Activated CD8-positive, alpha-beta memory T cell treated with anti-CD3 and anti-CD28 coated beads for 24 hours (primary cell): ENCODE measurements around the gene CYP39A1.
"Not testable (repeated sequence)": the region's sequence is repeated elsewhere in the genome, so short reads cannot be mapped to it uniquely, and the experiment has no call there.

Experiments
- DNase-seq: peaks from one replicate; pipeline ENCODE4 v3.0.0-alpha.2; 2020

Gene CYP39A1

GRCh38 chr6:46648869-46649492, 3.6 kb downstream of the CYP39A1 start:
- no peak for DNase-seq

- DNase-seq, result not testable (repeated sequence)
Observed at GRCh38 chr6:46648108-46648507, 4.5 kb downstream of the CYP39A1 start.

DNA sequence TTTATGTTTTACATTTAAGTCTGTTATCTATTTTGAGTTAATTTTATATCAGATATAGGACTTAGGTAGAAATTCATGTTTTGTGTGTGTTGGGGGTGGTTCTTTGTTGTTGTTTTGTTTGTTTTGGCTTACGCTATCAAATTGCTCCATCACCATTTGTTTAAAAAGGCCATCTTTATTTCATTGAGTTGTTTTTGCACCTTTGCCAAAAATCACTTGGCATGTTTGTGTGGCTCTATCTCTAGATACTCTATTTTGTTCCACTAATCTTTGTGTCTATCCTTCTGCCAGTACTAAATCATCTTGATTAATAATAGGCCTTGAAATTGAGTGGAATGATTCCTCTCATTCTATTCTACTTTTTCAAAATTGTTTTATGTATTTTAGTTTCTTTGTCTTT, 7.4 kb downstream of the CYP39A1 start:
- DNase-seq, result no peak

DNA sequence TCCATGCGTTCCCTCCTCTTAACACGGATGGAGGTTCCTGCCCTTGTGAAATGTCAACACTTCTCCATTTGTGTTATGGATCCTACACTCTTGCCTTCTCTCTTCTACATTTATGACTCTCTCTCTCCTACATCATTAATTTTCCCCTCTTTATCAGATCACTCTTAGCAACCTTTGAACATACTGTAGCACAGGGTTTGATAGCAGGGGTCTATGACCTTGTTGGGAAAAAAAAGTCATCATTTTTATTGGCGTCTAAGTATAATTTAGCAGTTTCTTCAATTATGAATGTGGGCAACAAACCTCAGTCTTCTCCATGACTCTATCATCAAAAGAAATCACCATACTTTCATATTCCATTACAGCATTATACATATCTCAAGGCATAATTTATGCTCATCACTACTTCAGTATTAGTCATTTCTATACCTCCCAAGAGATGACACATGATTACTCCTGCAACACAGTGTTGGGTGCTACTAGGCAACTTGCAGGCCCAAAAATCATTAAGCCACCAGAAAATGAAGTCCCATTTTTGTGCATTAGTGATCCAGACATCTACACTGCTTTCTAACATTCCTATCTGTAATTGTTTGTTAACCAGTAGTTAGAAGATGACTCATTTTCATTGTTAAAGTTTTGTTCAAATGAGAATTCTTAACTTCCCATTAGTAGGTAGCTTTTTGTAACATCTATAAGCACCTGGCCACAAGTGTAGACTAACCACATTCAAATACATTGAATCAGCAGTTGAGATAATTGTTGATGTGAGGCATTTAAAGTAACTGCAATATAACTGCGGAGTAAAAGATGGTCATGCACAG, 9.5 kb downstream of the CYP39A1 start:
- no peak for DNase-seq

DNA sequence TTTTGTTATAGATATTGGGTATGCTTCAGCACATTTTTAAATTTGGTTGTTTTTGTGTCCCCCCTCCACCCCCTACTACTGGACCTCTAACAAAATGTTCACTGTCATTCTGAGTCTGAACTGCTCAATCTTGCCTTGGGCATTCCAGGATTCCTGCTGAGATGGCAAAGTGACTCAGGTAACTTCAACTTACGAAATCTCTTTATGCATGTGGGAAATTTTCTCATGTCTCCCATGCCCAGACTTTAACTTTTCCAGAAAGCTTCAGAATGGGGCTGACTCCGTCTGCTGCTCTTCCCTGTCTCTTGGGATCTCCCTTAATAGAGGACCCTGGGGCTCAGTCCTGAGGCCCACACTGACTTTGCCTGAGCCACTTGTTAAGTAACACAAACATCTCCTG, 14.0 kb downstream of the CYP39A1 start:
- DNase-seq, result no peak

GRCh38 chr6:46637933-46638332, 14.7 kb downstream of the CYP39A1 start:
- DNase-seq, result no peak

DNA sequence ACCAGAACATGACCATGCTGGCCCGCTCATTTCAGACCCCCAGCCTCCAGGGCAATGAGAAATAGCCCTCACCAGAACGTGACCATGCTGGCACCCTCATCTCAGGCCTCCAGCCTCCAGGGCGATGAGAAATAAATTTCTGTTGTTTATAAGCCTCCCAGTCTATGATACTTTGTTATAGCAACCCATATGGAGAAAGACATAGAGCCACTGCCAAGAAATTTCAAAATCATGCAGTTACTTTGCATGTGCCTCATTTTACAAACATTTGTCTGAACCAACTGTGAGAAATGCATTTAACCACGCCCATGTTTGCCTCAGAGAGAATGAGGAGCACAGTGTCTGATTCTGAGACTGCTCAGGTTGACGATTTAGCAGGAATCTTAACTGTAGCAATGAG, 15.5 kb downstream of the CYP39A1 start:
- DNase-seq, result no peak

- DNase-seq, result no peak
Observed at GRCh38 chr6:46635462-46635861, 17.2 kb downstream of the CYP39A1 start.

- no peak for DNase-seq
Observed at GRCh38 chr6:46632053-46632452, 20.6 kb downstream of the CYP39A1 start.

GRCh38 chr6:46629691-46630090, 22.9 kb downstream of the CYP39A1 start:
- no peak for DNase-seq

DNA sequence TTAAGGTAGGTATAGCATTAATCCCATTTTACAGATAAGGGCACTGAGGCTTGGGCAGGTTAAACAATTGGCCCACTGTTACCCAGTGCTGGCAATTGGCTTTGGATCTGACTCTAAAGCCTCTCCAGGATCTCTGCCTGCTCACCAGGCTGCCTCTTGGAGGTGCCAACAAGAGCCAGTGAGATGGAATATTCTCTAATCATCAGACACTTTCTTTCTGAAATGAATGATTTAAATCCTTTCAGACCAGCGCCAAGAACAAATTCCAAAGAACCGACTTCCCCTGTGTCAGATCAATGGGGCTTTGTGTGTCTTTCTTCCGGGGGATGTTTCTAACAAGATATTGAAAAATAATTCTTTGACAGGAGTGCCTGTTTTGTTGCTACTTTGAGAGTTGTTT, 23.6 kb downstream of the CYP39A1 start:
- DNase-seq, result no peak

GRCh38 chr6:46628498-46628897, 24.1 kb downstream of the CYP39A1 start:
- no peak for DNase-seq

DNA sequence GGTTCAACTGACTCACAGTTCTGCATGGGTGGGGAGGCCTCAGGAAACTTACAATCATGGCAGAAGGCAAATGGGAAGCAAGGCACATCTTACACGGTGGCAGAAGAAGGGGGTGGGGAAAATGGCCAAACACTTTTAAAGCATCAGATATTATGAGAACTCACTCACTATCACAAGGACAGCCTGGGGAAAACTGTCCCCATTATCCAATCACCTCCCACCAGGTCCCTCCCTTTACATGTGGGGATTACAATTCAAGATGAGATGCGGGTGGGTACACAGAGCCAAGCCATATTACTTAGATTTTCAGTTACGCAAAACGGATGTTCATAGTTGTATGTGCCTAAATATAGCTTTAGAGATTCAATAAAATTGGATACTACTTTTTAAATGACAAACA, 25.6 kb downstream of the CYP39A1 start:
- no peak for DNase-seq

DNA sequence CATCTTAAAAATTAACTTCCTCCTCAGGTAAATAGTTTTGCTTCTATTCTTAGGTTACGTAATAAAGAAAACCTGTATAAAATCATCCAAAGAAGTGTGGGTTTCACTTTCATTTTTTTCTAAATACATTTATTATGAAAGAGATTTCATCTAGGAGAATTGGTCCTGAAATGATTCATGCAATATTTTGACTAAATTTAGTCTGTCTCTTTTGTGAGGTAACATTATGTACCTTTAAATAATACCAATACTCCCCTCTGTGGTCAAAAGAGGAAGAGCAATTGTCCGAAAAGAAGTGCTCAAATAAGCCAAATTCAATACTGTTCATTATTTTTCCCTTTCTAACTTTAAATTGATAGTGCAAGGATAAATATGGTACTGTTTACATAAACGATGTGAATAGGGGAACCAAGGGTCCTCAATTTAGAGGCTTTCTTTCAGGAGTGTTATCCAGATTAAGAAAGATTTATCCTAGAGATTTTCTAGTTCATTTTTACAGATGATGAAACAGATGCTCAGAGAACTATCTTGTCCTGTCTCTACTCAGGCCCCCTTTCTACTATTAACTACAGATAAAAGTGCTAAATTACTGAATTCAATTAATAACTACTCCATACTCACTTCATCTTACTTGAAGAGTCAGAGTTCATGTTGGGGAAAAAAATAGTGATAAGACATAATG, 26.2 kb downstream of the CYP39A1 start:
- no peak for DNase-seq

DNA sequence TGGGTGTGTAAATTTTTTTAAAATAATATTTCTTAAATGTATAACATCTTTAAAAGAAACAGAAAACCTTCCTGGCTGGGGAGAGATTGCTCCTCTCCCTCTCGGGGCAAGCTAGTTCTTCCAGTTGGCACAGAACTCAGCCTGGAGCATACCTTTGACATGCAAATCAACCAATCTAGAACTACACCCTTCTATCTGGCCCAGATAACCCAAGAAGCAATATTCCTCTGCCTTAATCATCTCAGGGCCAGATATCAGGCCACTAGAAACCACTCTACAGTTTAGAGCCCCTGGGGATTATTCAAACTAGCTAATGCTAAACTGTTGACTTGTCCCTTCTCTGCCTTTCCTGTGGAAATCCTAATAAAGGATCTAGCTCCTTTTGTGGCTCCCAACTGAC, 33.9 kb downstream of the CYP39A1 start:
- DNase-seq, result no peak

- no peak for DNase-seq
Observed at GRCh38 chr6:46612645-46613044, 40.0 kb downstream of the CYP39A1 start.

DNA sequence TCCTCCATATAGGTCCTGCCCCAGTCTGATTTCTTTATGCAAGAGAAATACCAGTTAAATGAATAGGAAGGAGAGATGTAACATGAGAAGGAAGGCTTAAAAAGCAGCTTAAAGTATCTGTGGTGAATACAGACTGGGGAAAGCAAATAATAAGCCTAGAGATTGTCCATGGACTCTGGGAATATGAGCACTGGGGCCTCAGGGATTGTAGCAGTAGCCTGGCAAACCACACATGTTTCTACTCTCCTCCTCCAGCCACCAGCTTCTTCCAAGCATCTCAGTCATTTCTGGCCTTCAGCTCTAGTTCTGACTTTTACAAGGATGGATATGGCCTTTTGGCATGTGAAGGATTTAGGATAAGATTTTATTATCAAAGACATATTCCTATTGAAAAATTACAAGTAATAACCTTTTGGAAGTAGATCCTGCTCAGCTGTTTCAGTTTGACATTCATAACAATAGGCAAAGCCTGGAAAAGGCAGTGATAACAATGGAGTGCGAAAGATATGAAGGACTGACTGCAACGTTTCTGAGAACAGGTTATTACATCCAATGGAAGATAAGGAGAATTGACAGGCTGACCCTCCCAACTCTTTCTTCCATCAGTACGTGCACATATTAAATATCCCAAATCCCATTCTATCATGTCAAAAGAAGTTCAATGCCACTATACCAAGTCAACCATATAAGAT, 41.6 kb downstream of the CYP39A1 start:
- no peak for DNase-seq

GRCh38 chr6:46606338-46606737, 46.3 kb downstream of the CYP39A1 start:
- no peak for DNase-seq

DNA sequence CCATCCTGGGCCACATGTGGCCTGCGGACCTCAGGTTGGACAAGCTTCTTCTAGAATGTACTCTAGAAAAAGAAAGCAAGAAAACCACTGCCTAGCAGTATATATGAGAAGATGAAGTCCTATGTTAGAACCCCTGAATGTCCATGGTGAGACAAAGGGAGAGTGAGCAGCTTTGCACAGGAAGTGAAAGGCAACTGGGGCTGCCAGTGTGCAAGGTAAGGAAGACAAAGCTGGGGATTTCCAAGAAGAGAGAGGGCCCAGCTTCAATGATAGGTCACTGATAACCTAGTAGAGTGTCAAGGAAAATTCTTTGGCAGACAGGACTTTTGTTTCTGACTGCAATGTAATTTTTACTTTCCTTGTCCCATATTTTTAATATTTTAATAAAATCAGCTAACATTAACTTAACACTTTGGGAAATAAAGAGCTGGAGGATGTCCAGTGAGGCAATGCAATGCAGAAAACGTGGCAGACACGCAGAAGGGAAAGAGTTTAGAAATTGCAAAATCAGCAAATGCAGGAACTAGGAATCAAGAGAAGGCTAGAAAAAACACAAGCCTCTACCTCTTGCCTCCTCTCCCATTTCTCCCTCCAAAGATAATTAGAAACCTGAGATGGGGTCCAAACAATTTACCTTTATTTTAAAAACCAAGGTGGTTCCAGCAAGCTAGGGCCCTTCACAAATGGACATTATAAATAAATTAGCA, 47.4 kb downstream of the CYP39A1 start:
- no peak for DNase-seq

GRCh38 chr6:46598215-46598614, 54.4 kb downstream of the CYP39A1 start:
- DNase-seq, result no peak

DNA sequence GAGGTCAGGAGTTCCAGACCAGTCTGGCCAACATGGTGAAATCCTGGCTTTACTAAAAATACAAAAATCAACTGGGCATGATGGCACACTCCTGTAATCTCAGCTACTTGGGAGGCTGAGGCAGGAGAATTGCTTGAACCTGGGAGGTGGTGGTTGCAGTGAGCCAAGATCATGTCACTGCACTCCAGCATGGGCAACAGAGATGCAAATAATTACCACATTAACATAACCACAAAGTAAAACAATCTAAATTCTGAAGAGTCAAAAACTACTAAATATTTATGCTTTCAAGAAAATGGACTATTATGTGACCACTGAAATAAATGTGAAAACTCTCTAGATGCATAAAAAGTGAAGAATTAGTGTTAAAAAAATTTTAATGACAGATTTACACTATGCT, 59.9 kb downstream of the CYP39A1 start:
- DNase-seq, result no peak

DNA sequence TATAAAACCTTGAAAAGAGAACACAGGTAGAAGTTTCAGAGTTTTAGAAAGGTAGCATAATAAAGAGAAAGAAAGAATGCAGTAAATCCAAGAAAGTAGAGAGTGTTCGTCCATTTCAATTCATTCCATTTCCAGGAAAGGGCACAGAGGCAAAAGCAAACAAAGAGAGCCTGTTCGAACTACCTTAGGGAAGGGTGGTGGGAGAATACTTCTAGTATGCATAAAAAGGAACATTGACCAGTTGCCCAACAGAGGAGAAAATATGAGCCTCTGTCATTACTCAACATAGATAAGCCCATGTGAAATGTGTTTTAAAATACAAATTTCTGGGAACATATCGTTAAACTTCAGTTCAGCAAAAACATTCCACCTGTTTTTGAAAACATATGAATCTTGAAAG, 60.6 kb downstream of the CYP39A1 start:
- no peak for DNase-seq

GRCh38 chr6:46590765-46591164, 61.9 kb downstream of the CYP39A1 start:
- no peak for DNase-seq
